Fibroblast of pulmonary artery (primary cell): Measurements from ENCODE around the gene SNRNP200.
"Not testable (repeated sequence)": the region's sequence is repeated elsewhere in the genome, so short reads cannot be mapped to it uniquely, and the experiment has no call there.

Experiments
- DNase-seq: peaks from one replicate; pipeline ENCODE4 v3.0.0-alpha.2; 2010; ENCODE audit warnings: low read depth
- H3K4me3 ChIP-seq: replicated peaks from 2 replicates; pipeline ENCODE4 v1.5.1; 2011; ENCODE audit warnings: low read depth, mild to moderate bottlenecking, control low read depth, low read length, moderate library complexity
- CTCF ChIP-seq: IDR thresholded peaks from 2 replicates; pipeline ENCODE4 v1.5.1; 2011; ENCODE audit warnings: mild to moderate bottlenecking, control low read depth, low read length, inconsistent platforms; ENCODE audit errors: missing control alignments

Gene SNRNP200

GRCh38 chr2:96308248-96308647, 2.9 kb upstream of the SNRNP200 start:
- no peak for DNase-seq
- no peak overlapping the region for H3K4me3 ChIP-seq
- TF ChIP-seq CTCF = no peak

- peak overlapping the region; percentile 100 for H3K4me3 ChIP-seq
- no peak for TF ChIP-seq CTCF
- no peak for DNase-seq
These were observed 1.0 kb upstream of the SNRNP200 start for GRCh38 chr2:96306370-96306769.

- H3K4me3 ChIP-seq = peak overlapping the region; percentile 100
- no peak for DNase-seq
- no peak for TF ChIP-seq CTCF
These were observed 598 bp upstream of the SNRNP200 start for GRCh38 chr2:96305979-96306308.

- peak overlapping the region; percentile 100 for H3K4me3 ChIP-seq
- no peak for DNase-seq
- TF ChIP-seq CTCF = no peak
These were observed 740 bp downstream of the SNRNP200 start for GRCh38 chr2:96304606-96305005.

GRCh38 chr2:96301865-96302264, 3.5 kb downstream of the SNRNP200 start:
- no peak for TF ChIP-seq CTCF
- H3K4me3 ChIP-seq = no peak overlapping the region
- no peak for DNase-seq

GRCh38 chr2:96296925-96297324, 8.4 kb downstream of the SNRNP200 start:
- no peak overlapping the region for H3K4me3 ChIP-seq
- DNase-seq = no peak
- no peak for TF ChIP-seq CTCF

GRCh38 chr2:96294271-96294670, 11.1 kb downstream of the SNRNP200 start:
- not testable (repeated sequence) for H3K4me3 ChIP-seq, DNase-seq

GRCh38 chr2:96291751-96292150, 13.6 kb downstream of the SNRNP200 start:
- no peak for DNase-seq
- H3K4me3 ChIP-seq = no peak overlapping the region
- no peak for TF ChIP-seq CTCF
